Kidney glomerular epithelial cell (primary cell): ENCODE results near the gene XIAP.
"Not testable (repeated sequence)": the region's sequence is repeated elsewhere in the genome, so short reads cannot be mapped to it uniquely, and the experiment has no call there.

Experiments used
- DNase-seq: peaks from one replicate; lab custom pipeline; 2025; lab: John Stamatoyannopoulos, UW

XIAP gene

GRCh38 chrX:123859846-123860838, at the start of gene XIAP:
Gene XIAP (plus strand): TSS chrX:123860053. CDS start chrX:123885663, 25,610 bp downstream.
- DNase-seq: peak; percentile 65

- no peak for DNase-seq
These were observed 45.5 kb upstream of the XIAP start for GRCh38 chrX:123814343-123814742.

DNA sequence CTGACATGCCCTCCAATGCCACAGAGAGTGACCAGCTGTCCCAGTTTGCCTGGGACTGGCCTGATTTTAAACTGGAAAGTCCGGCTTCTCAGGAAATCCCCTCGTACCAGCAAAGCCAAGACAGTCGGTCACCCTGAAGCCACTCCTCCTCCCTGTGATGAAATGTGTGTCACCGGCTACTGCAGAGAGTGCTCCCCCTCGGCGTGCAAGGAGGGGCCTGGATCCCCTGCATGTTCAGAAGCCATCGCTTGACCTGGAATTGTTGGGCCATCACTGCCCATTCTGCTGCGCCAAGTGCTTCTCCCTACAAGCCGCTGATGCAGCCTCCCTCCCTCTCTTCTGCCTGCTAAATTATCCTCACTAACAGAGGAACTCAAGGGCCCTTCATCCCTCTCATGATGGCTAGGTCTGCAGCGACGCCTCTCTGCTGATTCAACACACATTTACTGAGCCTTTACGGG, 44.9 kb upstream of the XIAP start:
- DNase-seq: not testable (repeated sequence)

DNA sequence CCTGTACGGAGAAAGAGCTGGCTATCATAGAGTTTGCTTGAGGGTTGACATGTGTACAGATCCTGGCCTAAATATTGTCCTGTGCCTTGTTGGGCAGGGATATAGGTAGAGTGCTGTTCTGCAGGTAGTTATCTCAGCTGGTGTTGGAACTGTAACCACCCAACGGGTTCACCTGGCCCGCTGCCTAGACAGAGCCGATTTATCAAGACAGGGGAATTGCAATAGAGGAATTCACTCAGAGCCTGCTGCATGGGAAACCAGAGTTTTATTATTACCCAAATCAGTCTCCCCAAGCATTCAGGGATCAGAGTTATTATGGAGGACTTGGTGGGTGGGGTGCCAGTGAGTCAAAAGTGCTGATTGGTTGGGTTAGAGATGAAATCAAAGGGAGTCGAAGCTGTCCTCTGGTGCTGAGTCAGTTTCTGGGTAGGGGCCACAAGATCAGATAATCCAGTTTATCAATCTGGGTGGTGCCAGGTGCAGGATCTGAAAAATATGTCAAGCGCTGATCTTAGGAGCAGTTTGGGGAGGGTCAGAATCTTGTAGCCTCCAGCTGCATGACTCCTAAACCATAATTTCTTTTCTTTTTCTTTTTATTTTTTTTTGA, 42.5 kb upstream of the XIAP start:
- DNase-seq: no peak

GRCh38 chrX:123818243-123818642, 41.6 kb upstream of the XIAP start:
- peak; percentile 33 for DNase-seq

DNA sequence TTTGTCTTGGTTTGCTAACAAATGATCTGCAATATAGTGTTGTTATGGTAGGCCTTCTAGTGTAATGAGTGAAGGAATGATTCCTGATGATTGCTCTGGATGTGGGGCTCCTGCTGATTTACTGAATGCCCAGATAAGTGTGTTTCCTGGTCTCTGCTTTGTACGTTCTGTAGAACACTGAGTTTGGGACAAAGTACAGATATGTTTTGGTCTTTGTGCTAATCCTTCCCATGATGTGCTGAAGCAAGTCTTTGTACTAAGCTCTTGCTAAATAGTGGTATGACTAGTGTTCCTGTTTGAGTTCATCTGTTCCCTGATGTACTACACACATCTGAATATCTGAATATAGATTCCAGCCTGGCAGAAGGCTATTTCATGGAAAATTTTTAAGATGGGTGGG, 36.9 kb upstream of the XIAP start:
- no peak for DNase-seq

GRCh38 chrX:123830309-123830708, 29.5 kb upstream of the XIAP start:
- DNase-seq: peak; percentile 75

DNA sequence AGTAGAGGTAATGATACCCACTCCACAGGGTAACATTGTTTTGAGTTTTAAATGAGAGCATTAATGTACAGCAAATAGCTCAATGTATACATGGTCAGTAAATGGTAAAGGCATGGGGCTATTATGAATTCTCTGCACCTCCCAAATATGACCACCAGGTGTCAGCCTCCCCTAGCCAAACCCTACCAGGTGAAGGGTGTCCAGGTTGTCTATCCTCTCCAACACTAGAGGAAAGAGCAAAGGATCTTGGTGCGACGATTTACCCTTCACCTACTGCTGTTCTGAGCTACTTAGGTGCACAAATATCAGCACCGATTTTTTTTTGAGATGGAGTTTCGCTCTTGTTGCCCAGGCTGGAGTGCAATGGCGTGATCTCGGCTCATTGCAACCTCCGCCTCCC, 26.5 kb upstream of the XIAP start:
- DNase-seq: peak; percentile 21

- no peak for DNase-seq
These were observed 25.7 kb upstream of the XIAP start for GRCh38 chrX:123834116-123834515.

GRCh38 chrX:123835661-123836371, 24.0 kb upstream of the XIAP start:
- peak; percentile 56 for DNase-seq

GRCh38 chrX:123845129-123845528, 14.7 kb upstream of the XIAP start:
- not testable (repeated sequence) for DNase-seq

- DNase-seq: no peak
These were observed 13.2 kb upstream of the XIAP start for GRCh38 chrX:123846577-123847038.

DNA sequence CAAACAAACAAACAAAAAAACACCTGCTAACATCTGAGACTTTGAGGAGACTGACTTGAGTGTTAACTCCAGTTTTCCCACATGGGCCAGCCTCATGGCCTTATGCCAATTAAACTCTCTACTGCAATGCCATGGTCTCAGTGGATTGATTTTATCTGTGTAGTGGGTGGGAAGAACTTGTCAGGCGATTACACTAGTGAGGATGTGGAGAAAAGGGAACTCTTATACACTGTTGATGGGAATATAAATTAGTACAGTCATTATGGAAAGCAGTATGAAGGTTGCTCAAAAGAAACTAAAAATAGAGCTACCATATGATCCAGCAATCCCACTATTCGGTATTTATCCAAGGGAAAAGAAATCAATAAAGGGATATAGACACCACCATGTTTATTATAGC, 12.8 kb upstream of the XIAP start:
- DNase-seq: no peak

DNA sequence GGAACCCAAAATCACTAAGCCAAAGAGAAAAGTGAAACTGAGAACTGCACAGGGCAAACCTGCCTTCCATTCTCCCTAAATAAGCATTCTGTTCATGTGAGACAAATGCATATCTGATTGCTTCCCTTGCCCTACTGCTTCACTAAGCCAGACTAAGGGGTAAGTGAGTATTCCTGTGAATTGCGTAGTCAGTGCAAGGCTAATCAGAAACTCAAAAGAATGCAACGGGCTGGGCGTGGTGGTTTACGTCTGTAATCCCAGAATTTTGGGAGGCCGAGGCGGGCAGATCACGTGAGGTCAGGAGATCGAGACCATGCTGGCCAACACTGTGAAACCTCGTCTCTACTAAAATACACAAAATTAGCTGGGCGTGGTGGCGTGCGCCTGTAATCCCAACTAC, 10.8 kb upstream of the XIAP start:
- DNase-seq: no peak

DNA sequence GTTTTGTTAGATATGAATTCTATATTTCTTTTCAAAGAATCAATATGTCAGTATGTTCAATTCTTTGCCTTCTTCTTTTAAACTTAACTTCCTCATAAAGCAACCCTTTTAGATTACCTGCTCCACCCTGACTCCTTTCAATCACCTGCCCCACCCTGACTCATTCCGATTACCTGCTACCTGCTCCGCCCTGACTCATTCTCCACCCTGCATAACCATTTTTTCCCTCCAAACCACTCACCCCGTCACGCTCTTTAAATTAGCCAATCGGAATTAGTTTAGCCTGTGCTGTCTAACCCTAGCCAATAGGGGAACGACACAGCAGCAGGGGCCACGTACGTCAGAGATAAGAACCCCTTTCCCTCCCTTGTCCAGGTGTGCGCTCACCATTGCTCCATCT, 9.9 kb upstream of the XIAP start:
- not testable (repeated sequence) for DNase-seq

DNA sequence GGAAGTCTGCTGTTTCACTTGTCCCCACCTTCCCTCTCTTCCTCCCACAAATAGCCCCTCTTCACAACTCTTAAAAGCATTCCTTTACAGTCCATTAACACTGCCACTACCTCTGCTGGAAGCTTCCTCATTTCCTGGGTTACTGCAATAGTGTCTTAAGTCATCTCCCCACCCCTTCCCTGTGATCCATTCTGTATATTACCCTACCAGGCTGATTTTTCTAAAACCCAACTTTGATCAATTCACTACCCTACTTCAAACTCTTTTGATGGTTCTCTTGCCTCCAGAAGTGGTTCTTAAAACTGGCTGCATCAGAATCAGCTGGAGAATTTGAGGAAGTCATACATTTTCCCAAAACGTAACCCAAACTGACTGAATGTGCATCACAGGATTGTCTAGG, 8.8 kb upstream of the XIAP start:
- no peak for DNase-seq

DNA sequence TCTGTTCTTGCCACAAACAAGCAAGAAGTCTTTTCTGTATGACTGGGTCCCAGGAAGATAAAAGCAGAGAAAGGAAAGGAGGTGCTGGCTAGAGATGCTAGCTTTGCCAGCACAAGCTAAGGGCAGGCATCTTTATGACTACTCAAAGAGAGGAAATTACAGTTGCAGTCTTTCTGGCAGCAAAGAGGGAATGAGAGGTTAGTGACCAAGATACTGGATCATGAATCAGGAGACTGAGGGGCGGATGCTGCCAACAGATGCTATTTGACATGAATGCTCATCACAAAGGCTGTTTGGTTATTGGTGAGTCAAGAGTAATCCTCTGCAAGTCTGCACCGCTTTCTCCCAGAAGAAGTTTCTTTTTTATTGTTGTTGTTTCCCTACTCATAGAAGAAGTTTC, 5.5 kb upstream of the XIAP start:
- DNase-seq: no peak

GRCh38 chrX:123859409-123859845, 426 bp upstream of the XIAP start:
- DNase-seq: peak; percentile 65

- no peak for DNase-seq
These were observed 1.1 kb downstream of the XIAP start for GRCh38 chrX:123860983-123861382.

DNA sequence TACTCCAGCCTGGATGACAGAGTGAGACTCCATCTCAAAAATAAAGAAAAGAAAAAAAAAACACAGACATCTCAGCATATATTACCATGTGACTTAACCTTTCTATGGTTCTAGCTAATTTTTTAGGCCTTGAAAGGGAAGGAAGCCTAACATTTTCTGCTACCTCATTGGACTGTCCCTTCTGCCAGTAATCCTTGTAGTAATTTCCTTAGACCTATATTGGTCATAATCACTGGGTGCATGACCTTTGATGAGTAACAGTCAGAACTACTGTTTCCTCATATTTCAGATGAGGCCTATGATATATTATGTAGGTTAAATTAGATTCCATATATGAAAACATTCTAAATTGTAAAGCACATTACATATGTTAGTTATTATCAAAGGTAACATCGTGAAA, 9.6 kb downstream of the XIAP start:
- no peak for DNase-seq

GRCh38 chrX:123871309-123871708, 11.5 kb downstream of the XIAP start:
- no peak for DNase-seq

GRCh38 chrX:123873956-123874355, 14.1 kb downstream of the XIAP start:
- DNase-seq: no peak
